GM12892 (cell line): Measurements from ENCODE around the gene CFAP70.

Source experiments
- POLR2A ChIP-seq: IDR thresholded peaks from 2 replicates; pipeline ENCODE4 v1.6.1; 2011; ENCODE audit warnings: low read depth, low read length, control low read depth
- POLR2AphosphoS5 ChIP-seq: IDR thresholded peaks from 2 replicates; pipeline ENCODE4 v1.6.1; 2011; ENCODE audit warnings: low read depth, low read length, control low read depth
- TAF1 ChIP-seq: IDR thresholded peaks from 2 replicates; pipeline ENCODE4 v1.6.1; 2011; ENCODE audit warnings: low read depth, mild to moderate bottlenecking, control low read depth, low read length, borderline replicate concordance

GRCh38 chr10:73233883-73234282 is 124.8 kb downstream of the CFAP70 start:
- TF ChIP-seq POLR2AphosphoS5: no peak
- no peak for TF ChIP-seq POLR2A
- no peak for TF ChIP-seq TAF1
